Posterior cingulate gyrus (tissue), 11 donors: ENCODE results near the gene KRTAP22-2.

Experiments
- DNase-seq, 10 donors: peaks; one replicate each; pipeline versions ENCODE4 v3.0.0 to v3.0.0-alpha.2; 2020 to 2021; ENCODE audit warnings: mixed read lengths in 3 of 10
- intact Hi-C: fragments of 100-400 bp; cut with DNase I; formaldehyde crosslinking; loops from one replicate; pipeline ENCODE4 v1.15.1; 2023

KRTAP22-2 gene

DNA sequence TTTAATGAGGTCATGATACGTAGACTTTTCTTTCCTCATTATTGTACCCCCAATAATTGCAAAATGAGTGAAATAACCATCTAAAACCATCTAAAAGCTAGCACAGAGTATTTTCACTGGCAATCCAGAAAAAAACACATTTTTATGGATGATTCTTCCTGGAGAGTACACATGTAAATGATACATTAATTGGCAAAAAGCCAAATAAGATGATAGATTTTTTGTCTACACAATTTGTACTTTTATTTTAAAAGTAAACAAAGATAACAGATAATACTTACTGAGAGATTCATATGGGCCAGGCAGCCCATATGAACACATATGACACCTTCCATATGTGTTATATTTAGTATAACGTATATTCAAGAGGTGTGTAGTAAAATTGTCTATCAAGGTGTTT, 26.6 kb downstream of the KRTAP22-2 start:
- DNase-seq, result no peak
- intact Hi-C loops, result no loop called here

DNA sequence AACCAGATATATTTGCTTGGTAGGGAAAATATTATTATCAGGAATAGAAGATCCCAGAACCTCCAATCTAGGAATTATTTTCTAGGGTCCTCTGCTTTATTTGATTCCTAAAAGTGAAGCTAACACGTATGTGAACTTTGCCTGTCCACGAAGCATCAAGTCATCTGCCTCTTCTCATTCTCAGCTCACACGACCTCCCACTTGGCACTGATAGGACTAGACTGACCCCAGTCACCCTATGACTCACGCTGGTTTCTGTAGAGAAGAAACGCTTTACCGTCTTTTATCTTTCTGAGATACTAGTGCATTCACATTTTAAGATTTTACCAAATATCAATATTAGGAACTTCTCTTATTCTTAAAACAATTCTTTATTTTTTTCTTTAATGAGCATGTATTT, 27.1 kb downstream of the KRTAP22-2 start:
- DNase-seq, result no peak
- intact Hi-C loops, result no loop called here

DNA sequence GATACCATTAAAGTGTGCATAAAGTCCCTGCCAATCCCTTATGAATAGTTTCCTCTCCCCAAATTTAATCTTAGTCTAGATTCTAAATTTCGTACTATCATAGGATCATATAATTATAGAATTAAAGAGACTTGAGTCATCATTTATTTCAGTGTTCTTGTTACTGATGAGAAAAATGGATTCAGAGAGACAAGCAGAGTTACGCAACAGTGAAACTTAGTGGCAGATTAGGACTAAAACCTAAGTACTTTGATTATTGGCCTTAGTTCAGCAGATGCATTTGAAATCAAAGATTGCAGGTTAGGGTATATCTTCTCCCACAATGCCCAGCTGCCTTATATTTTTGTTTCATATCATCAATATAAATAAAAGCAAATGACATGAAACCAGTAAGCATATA, 28.2 kb downstream of the KRTAP22-2 start:
- intact Hi-C loops, result no loop called here
- DNase-seq, result no peak

DNA sequence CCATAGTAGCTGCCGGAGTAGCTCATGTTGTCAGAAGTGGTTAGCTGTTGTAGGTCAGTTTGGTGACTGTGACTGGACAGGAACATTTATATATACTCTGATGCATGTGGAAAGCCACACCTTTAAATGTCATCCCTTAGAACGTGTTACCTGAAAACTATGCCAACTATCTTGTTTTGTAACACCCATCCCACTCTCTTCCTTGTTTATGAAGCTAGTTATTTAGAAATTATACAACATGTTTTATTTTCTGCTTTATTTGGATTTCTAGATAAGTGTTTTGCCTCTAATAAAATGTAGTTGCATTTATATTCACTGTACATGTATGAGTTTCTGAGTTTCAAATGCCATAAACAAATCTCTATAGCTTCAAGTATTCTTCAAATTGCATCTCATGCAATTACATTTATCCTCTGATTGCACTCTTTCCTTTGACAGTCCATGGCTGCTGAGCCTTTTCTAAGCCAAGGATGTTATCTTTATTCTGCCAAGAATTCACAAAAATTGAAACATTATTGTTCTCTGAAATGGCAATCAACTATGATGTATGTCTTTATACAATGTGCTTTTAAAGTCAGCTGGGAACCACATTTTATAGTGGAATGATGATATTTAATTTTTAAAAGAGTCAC, 28.8 kb downstream of the KRTAP22-2 start, which contains the start of gene KRTAP19-7:
KRTAP19-7 (minus strand) TSS at position 51 of the 632 bp plus-strand sequence; CDS start at position 26, 25 bp downstream.
- intact Hi-C loops, result no loop called here
- no peak for DNase-seq

DNA sequence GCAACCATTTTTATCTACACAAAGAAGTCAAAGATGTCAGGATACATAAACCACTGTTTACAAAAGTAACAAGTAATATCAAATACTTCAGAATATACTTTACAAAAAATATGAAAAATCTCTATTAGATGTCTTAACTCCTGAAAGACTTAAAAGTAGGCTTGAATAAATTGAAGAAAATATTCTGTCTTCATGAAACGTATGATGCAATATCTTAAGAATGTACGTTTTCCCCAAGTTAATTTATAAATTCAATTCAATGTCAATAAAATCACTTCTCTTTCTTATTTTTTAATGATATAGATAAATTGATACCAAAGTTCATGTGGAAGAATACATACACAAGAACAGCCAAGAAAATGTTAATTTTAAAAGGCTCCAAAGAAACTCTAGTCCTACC, 35.1 kb downstream of the KRTAP22-2 start:
- no peak for DNase-seq
- intact Hi-C loops, result no loop called here

DNA sequence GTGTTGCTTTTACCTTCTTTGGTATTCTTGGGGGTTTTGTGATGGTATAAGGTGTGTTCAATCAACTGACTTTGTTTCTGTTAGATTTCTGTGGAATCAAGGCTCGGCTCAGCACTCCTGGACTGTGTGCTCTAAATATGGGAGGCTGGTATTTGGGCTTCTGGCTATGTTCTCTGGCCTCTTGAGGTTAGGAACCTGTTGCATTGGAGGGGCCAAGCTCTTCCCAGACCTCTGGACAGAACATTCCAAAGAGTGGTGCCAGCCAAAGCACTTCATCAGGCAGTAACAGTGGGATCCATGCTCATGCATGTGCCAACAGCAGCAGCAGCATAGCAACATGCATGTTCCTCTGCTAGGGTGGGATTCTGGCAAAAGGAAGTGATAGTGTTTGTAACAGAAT, 37.4 kb downstream of the KRTAP22-2 start:
- intact Hi-C loops, result no loop called here
- DNase-seq, result no peak

DNA sequence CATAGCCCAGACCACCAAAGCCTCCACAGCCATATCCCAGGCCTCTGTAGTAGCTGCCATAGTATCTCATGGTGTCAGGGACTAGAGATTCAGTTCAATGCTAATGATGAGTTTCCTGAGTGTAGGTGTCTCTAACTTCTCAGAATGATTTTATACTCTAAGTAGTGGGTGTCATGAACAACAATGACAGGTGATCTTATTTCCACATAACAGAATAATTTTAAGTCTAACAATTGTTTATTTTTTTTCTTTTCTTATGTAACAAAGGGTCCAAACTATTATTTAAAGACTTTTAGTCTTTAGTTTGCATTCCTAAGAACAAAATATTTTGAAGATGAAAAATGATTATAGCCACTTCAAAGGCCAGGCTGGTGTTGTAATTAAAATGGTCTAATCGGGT, 48.4 kb downstream of the KRTAP22-2 start, which contains the start of gene KRTAP19-6:
KRTAP19-6 (minus strand) TSS at position 101 of the 400 bp plus-strand sequence; CDS start at position 70, 31 bp downstream.
- intact Hi-C loops, result no loop called here
- no peak for DNase-seq
